CD4-positive, alpha-beta T cell treated with Interleukin-15 for 1 hour (primary cell): ENCODE data around the gene OGDHL.
"Not testable (repeated sequence)": the region's sequence is repeated elsewhere in the genome, so short reads cannot be mapped to it uniquely, and the experiment has no call there.

Source experiments
- DNase-seq: peaks from one replicate; pipeline ENCODE4 v3.0.0-alpha.2; 2020

Gene OGDHL

GRCh38 chr10:49756031-49756430 lies 6.1 kb downstream of the OGDHL start:
- DNase-seq = no peak

GRCh38 chr10:49754951-49755350 lies 7.2 kb downstream of the OGDHL start:
- not testable (repeated sequence) for DNase-seq

GRCh38 chr10:49752584-49752983 lies 9.5 kb downstream of the OGDHL start:
- DNase-seq = no peak

- no peak for DNase-seq
These were observed 10.2 kb downstream of the OGDHL start for GRCh38 chr10:49751636-49752510.

- no peak for DNase-seq
These were observed 10.9 kb downstream of the OGDHL start for GRCh38 chr10:49751216-49751615.

GRCh38 chr10:49750546-49750945 lies 11.6 kb downstream of the OGDHL start:
- DNase-seq = no peak

GRCh38 chr10:49749556-49750491 lies 12.3 kb downstream of the OGDHL start:
- DNase-seq = no peak

GRCh38 chr10:49749144-49749543 lies 13.0 kb downstream of the OGDHL start:
- DNase-seq = no peak

GRCh38 chr10:49748006-49748405 lies 14.1 kb downstream of the OGDHL start:
- DNase-seq = no peak

GRCh38 chr10:49747303-49747646 lies 14.8 kb downstream of the OGDHL start:
- no peak for DNase-seq

- DNase-seq = no peak
These were observed 15.4 kb downstream of the OGDHL start for GRCh38 chr10:49746626-49747302.

- no peak for DNase-seq
These were observed 16.4 kb downstream of the OGDHL start for GRCh38 chr10:49745756-49746155.

- DNase-seq = no peak
These were observed 17.1 kb downstream of the OGDHL start for GRCh38 chr10:49744924-49745605.

GRCh38 chr10:49744091-49744685 lies 17.9 kb downstream of the OGDHL start:
- DNase-seq = no peak

- DNase-seq = no peak
These were observed 18.6 kb downstream of the OGDHL start for GRCh38 chr10:49743464-49744075.

GRCh38 chr10:49742683-49743463 lies 19.2 kb downstream of the OGDHL start:
- DNase-seq = no peak

GRCh38 chr10:49741108-49741995 lies 20.8 kb downstream of the OGDHL start:
- no peak for DNase-seq

- DNase-seq = no peak
These were observed 21.6 kb downstream of the OGDHL start for GRCh38 chr10:49740346-49741107.

- DNase-seq = no peak
These were observed 22.7 kb downstream of the OGDHL start for GRCh38 chr10:49739426-49739825.
